Muscle of arm (tissue), 12 donors: ENCODE data around the gene C3orf20. TPM values are rescaled to one million over a fixed set of nuclear protein-coding genes. Genes with fewer than 3 reads are reported as not detected.
A peak's percentile ranks its signal among the peaks of the same experiment; 100 is the strongest.

Source experiments
- DNase-seq: peaks from one replicate; pipeline ENCODE4 v3.0.0-alpha.2; 2013
- polyA plus RNA-seq, 12 donors: library from polyadenylated mRNA; unstranded; fragments of 120-200 nt; gene quantifications; one replicate each; pipeline ENCODE4 v1.2.1, GENCODE V29; 2013; ENCODE audit not compliant: insufficient read length in 12 of 12

The C3orf20 gene
- polyA plus RNA-seq, 12 donors = 0.05 to 0.38 (median 0.19) TPM; not detected in 3

GRCh38 chr3:14774431-14774830 lies 99.5 kb downstream of the C3orf20 start:
- DNase-seq = no peak

DNA sequence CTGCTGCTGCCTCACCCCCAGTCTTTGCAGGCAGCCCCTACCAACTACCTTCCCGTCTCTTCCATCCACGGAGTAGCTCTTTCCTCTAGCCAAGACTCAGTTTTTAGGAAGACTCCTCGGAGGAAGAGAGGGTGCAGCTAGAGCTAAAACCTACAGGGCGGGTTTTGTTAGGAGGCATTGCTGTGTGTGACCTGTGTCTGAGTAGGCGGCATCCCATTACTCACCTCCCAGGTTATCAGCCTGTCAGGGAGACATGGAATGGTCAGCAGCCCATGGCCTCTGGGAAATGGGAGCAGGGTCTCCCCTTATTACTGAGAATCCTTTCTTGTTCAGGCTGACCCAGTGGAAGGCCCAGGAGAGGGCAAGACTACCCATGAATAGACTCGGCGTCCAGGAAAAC lies 100.1 kb downstream of the C3orf20 start:
- DNase-seq = no peak

DNA sequence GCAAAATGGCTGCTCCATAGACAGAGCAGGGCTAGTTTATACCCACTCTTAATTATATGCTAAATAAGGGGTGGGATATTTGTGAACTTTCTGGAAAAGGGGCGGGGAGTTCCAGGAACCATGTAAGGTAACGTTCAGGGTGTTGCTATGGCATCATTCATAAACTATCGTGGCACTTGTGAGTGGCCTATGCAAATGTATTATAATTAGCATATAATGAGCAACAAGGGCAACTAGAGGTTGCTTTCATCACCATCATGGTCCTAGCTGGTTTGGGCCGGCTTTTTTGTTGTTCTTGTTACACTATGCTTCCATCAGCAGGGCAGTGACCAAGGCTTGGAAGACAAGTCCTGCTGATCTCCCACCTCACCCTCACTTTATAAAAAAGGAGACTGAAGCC lies 100.6 kb downstream of the C3orf20 start:
- DNase-seq = no peak

GRCh38 chr3:14779069-14779685 lies 104.2 kb downstream of the C3orf20 start:
- DNase-seq = no peak

- DNase-seq = no peak
Measured at GRCh38 chr3:14780927-14781507, 106.1 kb downstream of the C3orf20 start.

DNA sequence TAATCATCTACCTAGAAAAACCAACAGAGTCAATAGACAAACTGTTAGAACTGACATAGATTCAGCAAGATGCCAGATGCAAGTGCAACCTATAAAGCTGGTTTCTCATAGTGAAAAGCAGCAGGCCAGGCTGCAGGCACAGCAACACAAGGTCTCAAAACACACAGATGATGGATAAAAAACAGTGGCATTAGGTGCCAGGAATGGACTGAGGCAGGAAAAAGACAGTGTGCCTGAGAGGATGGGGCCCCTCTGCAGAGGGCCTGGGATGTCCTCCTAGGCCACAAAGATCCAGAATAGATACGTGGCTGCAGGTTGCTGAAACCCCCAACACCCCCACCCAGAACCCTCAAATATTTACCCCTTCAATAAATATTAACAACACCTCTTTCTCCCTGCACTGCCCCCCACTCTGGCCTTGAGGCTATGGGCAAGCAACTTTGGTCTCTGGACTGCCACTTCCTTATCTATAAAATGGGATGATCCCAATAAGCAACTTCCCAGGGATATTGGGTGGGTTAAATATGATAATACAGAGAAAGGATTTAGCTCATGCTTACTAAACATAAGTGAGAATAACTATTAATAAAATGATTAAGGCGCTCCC lies 108.6 kb downstream of the C3orf20 start:
- DNase-seq = no peak

DNA sequence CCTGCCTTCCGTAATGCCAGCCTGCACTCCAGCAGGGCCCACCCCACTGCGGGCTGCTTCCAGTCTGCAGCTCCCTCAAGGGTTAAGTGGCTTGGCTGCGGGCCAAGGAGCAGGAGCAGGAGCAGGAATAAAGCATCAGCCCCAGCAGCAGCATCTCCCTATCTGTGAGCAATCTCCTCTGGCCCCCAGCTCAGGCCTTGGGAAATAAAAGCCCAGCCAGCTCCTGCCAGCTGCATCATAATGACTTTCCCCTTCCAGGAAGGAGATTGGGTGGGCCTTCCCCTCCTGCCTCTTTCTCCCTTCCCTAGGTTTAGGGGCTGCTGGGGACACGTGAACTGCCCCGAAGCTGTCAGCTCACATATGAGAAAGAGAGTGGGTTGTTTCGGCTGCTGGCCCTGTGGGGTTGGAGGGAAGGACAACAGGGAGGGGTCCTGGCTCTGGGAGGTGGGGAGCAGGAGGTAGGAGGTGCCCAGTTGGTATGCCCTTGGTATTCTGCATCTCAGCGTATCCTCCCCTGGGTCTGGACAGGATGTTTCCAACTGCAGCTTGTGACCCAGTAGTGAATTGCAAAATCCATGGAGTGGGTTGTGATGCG lies 109.2 kb downstream of the C3orf20 start:
- DNase-seq = no peak

DNA sequence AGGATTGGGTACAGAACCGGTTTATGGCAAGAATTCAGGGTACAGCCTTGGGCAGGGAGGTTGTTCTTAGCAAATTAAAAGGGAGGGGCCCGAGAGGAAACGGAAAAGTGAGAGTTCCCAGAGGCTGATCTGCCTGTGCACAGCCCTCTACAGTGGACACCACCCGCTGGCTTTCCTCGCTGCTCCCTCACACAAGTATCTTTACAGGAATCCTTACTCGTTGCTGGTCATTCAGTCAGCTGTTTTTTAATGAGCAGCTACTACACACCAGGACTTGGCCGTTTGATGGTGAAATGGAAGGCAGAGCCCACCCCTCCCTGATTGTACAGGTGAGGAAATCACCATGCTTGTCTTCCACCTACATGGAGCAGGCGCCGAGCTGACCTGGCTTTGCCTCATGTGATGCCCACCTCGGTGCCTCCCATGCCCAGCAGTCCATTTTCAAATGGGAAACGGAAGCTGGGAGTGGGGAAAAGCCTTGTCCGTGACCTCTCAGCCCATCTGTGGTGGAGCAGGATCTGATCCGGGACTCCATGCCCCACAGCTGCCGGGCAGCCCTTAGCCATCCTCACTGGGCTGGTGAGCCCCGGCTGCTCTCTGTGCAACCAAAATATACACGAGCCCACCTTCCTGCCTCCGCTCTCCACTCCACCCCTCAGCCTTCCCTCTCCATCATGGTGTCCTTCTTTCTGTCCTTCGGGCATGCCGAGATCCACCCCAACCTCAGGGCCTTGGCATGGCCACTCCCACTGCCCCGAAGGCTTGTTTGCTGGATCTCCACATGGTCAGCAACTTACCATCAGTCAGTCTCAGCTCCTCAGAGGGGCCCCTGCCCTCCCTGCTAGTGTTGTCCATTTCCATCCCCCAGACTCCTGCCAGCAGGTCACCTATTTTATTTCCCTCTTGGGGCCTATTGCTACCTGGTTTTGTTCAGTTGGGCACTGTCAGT lies 110.5 kb downstream of the C3orf20 start:
- DNase-seq = no peak

DNA sequence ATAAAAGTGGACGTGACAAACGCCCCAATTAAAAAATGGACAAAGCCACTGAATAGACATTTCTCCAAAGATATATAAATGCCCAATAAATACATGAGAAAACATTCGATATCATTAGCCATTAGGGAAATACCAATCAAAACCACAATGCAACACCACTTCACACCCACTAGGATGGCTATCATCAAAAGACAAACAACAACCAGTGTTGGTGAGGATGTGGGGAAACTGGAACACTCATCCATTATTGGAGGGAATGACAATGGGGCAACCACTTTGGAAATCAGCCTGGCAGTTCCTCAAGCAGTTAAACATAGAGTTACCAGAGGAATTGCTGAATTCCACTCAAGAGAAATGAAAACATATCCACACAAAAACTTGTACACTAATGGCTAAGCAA lies 111.4 kb downstream of the C3orf20 start:
- no peak for DNase-seq

GRCh38 chr3:14787630-14788029 lies 112.7 kb downstream of the C3orf20 start:
- no peak for DNase-seq

DNA sequence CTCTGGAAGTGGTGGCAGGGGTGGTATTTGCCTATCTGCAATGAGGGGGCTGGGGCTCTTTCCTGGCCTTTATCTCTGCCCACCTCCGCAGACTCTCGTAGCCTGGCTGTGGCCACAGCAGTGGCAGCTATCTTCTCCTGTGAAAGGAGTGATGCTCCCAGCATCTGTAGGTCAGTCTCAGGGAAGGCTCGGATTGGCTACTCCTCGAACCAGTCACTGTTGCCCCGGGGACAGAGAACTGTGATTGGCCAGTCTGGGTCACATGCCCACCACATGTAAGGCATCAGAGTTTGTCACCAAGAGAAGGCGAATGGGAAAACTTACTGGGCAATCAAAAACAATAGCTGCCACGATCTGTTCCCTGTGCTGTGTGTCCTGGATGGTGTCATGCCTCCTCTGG lies 113.7 kb downstream of the C3orf20 start:
- no peak for DNase-seq

DNA sequence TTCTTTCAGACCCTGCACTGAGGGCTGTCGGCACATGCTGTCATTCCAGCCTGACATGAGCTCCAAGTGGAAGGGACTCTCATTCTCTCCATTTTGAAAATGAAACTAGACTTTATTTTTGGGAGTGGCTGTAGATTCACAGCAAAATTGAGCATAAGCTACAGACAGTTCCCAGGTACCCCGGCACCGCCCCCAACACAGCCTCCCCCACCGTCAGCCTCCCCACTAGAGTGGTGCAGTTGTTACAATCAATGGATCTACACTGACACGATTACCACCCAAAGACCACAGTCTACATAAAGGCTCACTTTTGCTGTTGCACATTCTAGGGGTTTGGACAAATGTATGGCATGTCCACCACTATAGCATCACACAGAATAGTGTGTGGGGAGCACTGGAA lies 114.3 kb downstream of the C3orf20 start:
- DNase-seq = no peak

- DNase-seq = no peak
Measured at GRCh38 chr3:14789640-14790285, 114.8 kb downstream of the C3orf20 start.

DNA sequence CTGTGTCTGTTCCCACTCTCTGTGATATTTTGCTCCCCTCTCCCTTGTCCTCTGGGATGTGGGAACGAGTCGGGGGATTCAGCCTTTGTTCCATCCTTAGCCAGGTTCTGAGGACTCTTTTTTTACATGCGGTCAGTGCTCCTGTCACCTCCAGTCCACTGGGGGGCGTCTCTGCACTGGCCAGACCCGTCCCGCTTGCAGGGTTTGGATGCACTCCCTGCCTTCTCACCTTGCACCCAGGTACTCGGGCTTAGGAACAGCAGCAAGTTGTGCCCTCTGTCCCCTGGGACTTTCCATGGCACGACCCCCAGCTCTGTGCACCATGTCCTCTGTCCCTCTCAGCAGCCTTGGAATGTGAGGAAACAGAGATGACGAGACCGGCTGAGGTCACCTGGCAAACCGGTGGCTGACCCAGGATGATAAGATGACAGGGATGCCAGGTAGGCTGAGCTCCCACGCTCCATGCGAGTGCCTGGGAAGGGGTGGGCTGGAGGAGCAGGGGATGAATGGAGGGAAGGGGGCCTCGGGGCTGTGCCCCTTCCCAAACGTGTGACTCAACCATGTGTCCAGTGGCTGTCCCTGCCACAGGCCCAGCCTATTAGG lies 116.5 kb downstream of the C3orf20 start:
- peak; percentile 63 for DNase-seq

- no peak for DNase-seq
Measured at GRCh38 chr3:14792691-14793121, 117.8 kb downstream of the C3orf20 start.

DNA sequence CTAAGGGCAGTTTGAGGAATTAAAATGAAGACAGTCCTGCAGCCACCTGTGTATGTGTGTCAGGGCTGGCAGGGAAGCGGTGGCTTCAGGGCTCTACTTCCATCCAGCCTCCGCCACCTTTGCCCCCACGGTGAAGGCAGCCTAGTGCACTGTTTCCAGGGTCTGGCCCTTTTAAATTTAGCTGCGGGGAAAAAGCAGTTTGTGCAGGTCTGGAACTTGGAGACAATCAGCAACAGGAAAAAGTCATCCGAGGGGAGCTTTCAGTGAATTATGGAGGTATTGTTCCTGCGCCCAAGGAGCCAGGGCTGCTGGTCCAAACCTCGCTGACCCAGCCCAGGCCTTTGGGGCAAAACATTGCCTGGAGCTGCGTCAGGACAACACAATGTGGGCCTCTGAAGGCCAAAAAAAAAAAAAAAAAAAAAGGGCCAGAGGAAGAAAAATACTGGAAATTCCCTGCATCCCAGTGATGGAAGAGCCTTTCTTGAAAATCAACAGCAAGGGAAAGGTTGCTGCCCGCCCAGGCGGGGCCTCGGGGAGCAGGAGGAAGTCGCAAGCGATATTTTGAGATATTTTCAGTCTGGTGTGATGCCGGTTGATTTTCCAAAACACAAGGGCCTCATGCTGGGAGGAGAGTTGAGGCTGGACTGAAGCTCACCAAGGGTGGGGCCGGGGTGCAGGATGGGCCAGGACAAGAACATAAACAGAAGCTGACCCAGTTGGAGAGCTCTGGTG lies 118.4 kb downstream of the C3orf20 start:
- DNase-seq = peak; percentile 57

DNA sequence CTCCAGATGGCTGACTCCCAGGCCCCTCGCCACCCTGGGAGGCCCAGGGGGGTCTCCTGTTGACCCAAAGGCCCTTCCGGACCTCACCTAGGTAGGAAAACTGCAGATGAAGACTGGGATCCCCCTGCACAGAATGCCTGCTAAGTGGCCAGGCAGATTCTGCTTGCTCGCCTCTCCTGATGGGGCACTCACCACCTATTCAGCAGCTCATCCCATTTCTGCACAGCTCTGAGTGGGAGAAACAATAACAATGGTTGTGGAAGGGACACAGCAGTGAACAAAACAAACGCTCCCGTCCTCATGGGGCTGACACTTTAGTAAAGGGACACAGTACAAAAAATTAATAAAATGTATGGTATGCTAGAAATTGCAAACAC lies 118.9 kb downstream of the C3orf20 start:
- no peak for DNase-seq

DNA sequence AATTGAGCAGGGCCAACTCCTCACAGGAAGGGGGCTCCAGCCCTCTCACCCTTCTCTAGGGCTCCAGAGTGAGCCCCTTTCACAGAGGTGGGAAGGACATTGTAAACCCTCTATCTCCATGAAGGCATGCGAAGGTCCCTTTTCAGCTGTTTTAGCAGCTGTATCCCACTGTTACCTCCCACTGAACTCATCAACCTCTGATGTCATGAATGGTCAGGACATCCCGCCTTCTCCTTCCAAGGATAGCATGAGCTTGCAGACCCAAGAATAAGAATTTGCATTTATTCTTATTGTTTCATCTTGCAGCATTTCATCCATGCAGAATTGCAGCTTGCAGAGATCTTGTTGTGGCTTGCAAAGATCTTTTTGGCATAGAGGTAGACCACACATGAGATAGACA lies 119.5 kb downstream of the C3orf20 start:
- no peak for DNase-seq

GRCh38 chr3:14795996-14796395 lies 121.1 kb downstream of the C3orf20 start:
- DNase-seq = no peak

DNA sequence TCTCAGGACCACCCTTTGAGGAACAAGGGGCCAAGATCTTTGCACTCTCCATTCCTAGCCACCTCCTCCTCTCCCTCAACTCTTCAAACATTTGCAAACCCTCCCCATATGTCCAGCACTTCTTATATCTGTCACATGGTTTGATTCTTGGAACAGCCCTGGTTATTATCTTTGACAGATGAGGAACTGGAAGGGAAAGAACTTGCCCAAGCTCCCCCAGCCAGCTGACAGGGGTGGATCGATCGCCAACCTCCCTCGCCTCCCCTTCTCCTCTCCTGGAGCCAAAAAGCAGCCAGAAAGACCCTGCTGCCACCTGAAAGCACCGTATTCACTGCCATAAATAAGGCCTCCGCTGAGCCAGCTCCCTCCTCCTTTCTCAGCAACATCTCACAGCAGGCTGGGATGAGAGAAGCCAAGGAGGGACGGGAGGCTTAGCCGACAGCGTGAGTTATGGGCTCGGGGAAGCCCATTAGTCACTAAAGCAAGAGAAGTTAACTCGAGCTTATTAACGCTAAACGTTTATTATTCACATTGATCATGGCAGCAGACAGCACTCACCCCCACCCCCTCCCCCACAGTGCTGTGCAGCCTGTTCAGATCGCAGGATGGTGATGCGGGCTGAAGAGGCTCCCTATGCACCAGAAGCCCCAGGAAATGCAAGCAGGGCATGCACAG lies 121.6 kb downstream of the C3orf20 start:
- DNase-seq = no peak
